Measurements from ENCODE around the gene CPTP. TPM values are rescaled to one million over a fixed set of nuclear protein-coding genes. Genes with fewer than 3 reads are reported as not detected.

Gene CPTP
- total RNA-seq, 1 donor from 2014 or later: 99.2 TPM

- Histone ChIP-seq H3K4me1 (peaks cover 61% of the 10 kb centered on the region), H3K4me3 (peak overlapping the region; percentile 81), H3K27me3 (ENCODE audit: low read depth) (no peaks in the 10 kb centered on the region), H3K9me3 (replicated peaks) (no peaks in the 10 kb centered on the region), H3K27ac (replicated peaks) (peak overlapping the region; percentile 99), H3K36me3 (peaks cover 27% of the 10 kb centered on the region)
- DNase-seq: peak; percentile 60
- TF ChIP-seq CTCF (IDR thresholded peaks at IDR 0.05; ENCODE audit: borderline replicate concordance): no peak
- intact Hi-C loops (cut with micrococcal nuclease): no loop called here
Measured at GRCh38 chr1:1307261-1307922, 17.2 kb upstream of the CPTP start.

- H3K4me1 ChIP-seq: peaks cover 59% of the 10 kb centered on the region
- intact Hi-C loops (cut with micrococcal nuclease): no loop called here
Measured at GRCh38 chr1:1307923-1308755, 16.5 kb upstream of the CPTP start, which contains the start of the genes ACAP3 and PUSL1. Gene ACAP3 (minus strand): TSS chr1:1307930. CDS start chr1:1307815, 115 bp downstream. Gene PUSL1 (plus strand): TSS chr1:1308597. CDS start chr1:1308644, 47 bp downstream.

GRCh38 chr1:1308756-1309250 is 15.8 kb upstream of the CPTP start:
- H3K27ac ChIP-seq (replicated peaks): peak overlapping the region; percentile 99
- DNase-seq: peak; percentile 36
- peaks cover 41% of the 10 kb centered on the region for H3K36me3 ChIP-seq
- H3K4me1 ChIP-seq: peaks cover 53% of the 10 kb centered on the region
- no peaks in the 10 kb centered on the region for H3K27me3 ChIP-seq (ENCODE audit: low read depth)
- no peaks in the 10 kb centered on the region for H3K9me3 ChIP-seq (replicated peaks)
- TF ChIP-seq CTCF (IDR thresholded peaks at IDR 0.05; ENCODE audit: borderline replicate concordance): no peak
- intact Hi-C loops (cut with micrococcal nuclease): no loop called here
- peak overlapping the region; percentile 81 for H3K4me3 ChIP-seq

More at GRCh38 chr1:1307923-1308755, 16.5 kb upstream of the CPTP start, which contains the start of the genes ACAP3 and PUSL1:
- H3K27ac ChIP-seq (replicated peaks): peak within 1 kb of the TSS; percentile 99
- TF ChIP-seq CTCF (IDR thresholded peaks at IDR 0.05; ENCODE audit: borderline replicate concordance): peak; percentile 16
- peak; percentile 92 for DNase-seq
- H3K36me3 ChIP-seq: peaks cover 34% of the 10 kb centered on the region
- peak within 1 kb of the TSS; percentile 81 for H3K4me3 ChIP-seq
- no peaks in the 10 kb centered on the region for H3K9me3 ChIP-seq (replicated peaks)
- no peaks in the 10 kb centered on the region for H3K27me3 ChIP-seq (ENCODE audit: low read depth)

GRCh38 chr1:1309251-1310108 is 15.1 kb upstream of the CPTP start:
- peaks cover 48% of the 10 kb centered on the region for H3K36me3 ChIP-seq
- no peak for DNase-seq
- H3K27me3 ChIP-seq (ENCODE audit: low read depth): no peaks in the 10 kb centered on the region
- peak overlapping the region; percentile 99 for H3K27ac ChIP-seq (replicated peaks)
- H3K4me1 ChIP-seq: peaks cover 46% of the 10 kb centered on the region
- intact Hi-C loops (cut with micrococcal nuclease): no loop called here
- H3K4me3 ChIP-seq: peak overlapping the region; percentile 81
- TF ChIP-seq CTCF (IDR thresholded peaks at IDR 0.05; ENCODE audit: borderline replicate concordance): no peak
- H3K9me3 ChIP-seq (replicated peaks): no peaks in the 10 kb centered on the region

- Histone ChIP-seq H3K9me3 (replicated peaks) (no peaks in the 10 kb centered on the region), H3K4me1 (peaks cover 40% of the 10 kb centered on the region), H3K36me3 (peaks cover 53% of the 10 kb centered on the region), H3K4me3 (no peak overlapping the region), H3K27me3 (ENCODE audit: low read depth) (no peaks in the 10 kb centered on the region), H3K27ac (replicated peaks) (peak overlapping the region; percentile 99)
- intact Hi-C loops (cut with micrococcal nuclease): no loop called here
- TF ChIP-seq CTCF (IDR thresholded peaks at IDR 0.05; ENCODE audit: borderline replicate concordance): no peak
- no peak for DNase-seq
Measured at GRCh38 chr1:1310109-1310385, 14.6 kb upstream of the CPTP start.

All from left ventricle myocardium inferior (tissue), 1 donor.